Measurements from ENCODE around the gene ERAP2. TPM values are rescaled to one million over a fixed set of nuclear protein-coding genes. Genes with fewer than 3 reads are reported as not detected.

The ERAP2 gene
- total and polyA plus RNA-seq, 12 donors: 0.92 to 29.7 (median 5.5) TPM

DNA sequence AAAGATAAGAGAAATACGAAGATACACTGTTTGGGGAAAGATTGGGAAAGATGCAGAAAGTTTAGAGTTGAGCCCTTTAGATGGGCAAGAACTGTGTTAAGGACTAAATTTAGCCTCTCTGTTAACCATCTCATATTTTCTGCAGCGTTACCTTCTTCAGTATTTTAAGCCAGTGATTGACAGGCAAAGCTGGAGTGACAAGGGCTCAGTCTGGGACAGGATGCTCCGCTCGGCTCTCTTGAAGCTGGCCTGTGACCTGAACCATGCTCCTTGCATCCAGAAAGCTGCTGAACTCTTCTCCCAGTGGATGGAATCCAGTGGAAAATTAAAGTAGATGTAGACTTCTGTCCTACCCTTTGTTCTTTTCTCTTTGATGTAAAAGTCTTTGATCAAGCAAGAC lies 33.1 kb downstream of the ERAP2 start:
- Histone ChIP-seq H3K27me3 (no peaks in the 10 kb centered on the region), H3K36me3 (peaks cover 0 to 82% (median 16%) of the 10 kb centered on the region in 9 donors), H3K9me3 (no peaks in the 10 kb centered on the region), H3K4me1 (peaks cover 0 to 5% (median 0%) of the 10 kb centered on the region in 9 donors), H3K4me3 (no peak overlapping the region), H3K27ac (no peak overlapping the region)
- intact Hi-C loops (cut with DNase I): no loop called here
- ATAC-seq (no peak), DNase-seq (no peak)
- TF ChIP-seq, protein P1, sequence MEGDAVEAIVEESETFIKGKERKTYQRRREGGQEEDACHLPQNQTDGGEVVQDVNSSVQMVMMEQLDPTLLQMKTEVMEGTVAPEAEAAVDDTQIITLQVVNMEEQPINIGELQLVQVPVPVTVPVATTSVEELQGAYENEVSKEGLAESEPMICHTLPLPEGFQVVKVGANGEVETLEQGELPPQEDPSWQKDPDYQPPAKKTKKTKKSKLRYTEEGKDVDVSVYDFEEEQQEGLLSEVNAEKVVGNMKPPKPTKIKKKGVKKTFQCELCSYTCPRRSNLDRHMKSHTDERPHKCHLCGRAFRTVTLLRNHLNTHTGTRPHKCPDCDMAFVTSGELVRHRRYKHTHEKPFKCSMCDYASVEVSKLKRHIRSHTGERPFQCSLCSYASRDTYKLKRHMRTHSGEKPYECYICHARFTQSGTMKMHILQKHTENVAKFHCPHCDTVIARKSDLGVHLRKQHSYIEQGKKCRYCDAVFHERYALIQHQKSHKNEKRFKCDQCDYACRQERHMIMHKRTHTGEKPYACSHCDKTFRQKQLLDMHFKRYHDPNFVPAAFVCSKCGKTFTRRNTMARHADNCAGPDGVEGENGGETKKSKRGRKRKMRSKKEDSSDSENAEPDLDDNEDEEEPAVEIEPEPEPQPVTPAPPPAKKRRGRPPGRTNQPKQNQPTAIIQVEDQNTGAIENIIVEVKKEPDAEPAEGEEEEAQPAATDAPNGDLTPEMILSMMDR (IDR thresholded peaks at IDR 0.05): no peak
- 80 to 93% methylated on average over 4 of the region's 4 CpGs for WGBS, 2 donors

DNA sequence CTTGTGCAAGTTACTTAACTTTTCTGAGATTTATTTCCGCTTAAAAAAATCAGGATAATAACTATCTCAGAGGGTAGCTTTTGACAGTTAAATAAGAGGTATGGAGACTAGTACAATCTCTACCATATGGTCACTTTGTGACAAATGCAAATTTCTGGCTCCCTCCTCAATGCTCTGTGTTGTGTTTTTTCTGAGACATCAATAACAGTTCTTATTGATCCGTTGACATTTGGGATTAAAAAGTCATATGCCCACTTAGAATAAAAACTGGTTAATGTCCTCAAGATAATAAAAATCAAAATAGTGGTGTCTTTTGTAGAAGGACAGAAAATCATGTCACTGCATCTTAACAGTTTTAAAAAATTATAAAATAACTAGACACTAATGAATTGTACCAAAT lies 34.8 kb downstream of the ERAP2 start:
- Histone ChIP-seq H3K4me3 (no peak overlapping the region), H3K27ac (no peak overlapping the region), H3K36me3 (peaks cover 0 to 83% (median 20%) of the 10 kb centered on the region in 9 donors), H3K27me3 (no peaks in the 10 kb centered on the region), H3K9me3 (no peaks in the 10 kb centered on the region), H3K4me1 (no peaks in the 10 kb centered on the region)
- 93% methylated on average over 2 of the region's 2 CpGs for WGBS, 2 donors
- no peak for DNase-seq
- TF ChIP-seq, protein P1 (IDR thresholded peaks at IDR 0.05): no peak
- intact Hi-C loops (cut with DNase I): no loop called here
- ATAC-seq: no peak

DNA sequence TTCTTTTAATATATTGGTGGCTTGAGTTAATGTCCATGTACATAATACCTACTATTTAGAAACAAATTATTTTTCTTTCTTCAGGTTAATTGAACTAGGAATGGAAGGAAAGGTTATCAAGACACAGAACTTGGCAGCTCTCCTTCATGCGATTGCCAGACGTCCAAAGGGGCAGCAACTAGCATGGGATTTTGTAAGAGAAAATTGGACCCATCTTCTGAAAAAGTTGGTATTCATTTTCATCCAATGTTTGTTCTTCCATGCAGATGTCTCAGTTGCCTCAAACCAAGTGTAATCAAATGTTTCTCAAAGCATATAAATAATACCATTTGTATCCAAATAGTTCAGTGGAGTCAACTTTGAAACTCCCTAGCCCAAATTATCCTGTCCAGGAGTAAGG lies 36.9 kb downstream of the ERAP2 start:
- WGBS, 2 donors: 55 to 72% methylated on average over 2 of the region's 2 CpGs
- DNase-seq (no peak), ATAC-seq (no peak)
- no peaks in the 10 kb centered on the region for H3K4me1 ChIP-seq
- H3K27ac ChIP-seq: no peak overlapping the region
- no peaks in the 10 kb centered on the region for H3K27me3 ChIP-seq
- H3K36me3 ChIP-seq: peaks cover 0 to 90% (median 22%) of the 10 kb centered on the region in 9 donors
- no peak overlapping the region for H3K4me3 ChIP-seq
- intact Hi-C loops (cut with DNase I): no loop called here
- TF ChIP-seq, protein P1 (IDR thresholded peaks at IDR 0.05): no peak
- no peaks in the 10 kb centered on the region for H3K9me3 ChIP-seq

DNA sequence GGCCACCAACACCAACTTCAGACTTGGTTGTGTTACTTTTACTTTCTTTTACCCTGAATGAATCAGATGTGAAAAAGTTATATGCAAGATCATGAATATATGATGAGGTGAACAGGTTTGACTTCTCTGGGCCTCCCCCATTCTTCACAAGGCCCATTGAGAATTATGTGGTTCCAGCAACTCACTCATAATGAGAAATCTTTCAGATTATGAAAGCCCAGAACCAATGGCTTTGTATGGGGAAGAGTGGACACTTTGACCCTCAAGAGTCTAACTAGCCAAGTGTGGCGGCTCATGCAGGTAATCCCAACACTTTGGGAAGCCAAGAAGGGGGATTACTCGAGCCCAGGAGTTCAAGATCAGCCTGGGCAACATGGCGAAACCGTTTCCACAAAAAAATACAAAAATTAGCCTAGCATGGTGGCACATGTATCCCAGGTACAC lies 43.5 kb downstream of the ERAP2 start:
- peaks cover 0 to 58% (median 6%) of the 10 kb centered on the region in 9 donors for H3K36me3 ChIP-seq

More for the DNA sequence above, 43.5 kb downstream of the ERAP2 start:
- Histone ChIP-seq H3K4me3 (no peak overlapping the region), H3K4me1 (peaks cover 0 to 17% (median 0%) of the 10 kb centered on the region in 9 donors), H3K27me3 (no peaks in the 10 kb centered on the region), H3K27ac (no peak overlapping the region), H3K9me3 (no peaks in the 10 kb centered on the region)
- TF ChIP-seq, protein P1 (IDR thresholded peaks at IDR 0.05): no peak
- intact Hi-C loops (cut with DNase I): no loop called here
- 95 to 98% methylated on average over 4 of the region's 4 CpGs for WGBS, 2 donors
- no peak for ATAC-seq
- no peak for DNase-seq

Measured in heart right ventricle (tissue), 16 donors.